HG02623 (cell line): ENCODE measurements around the gene COL2A1.

Source experiments
- ATAC-seq: cut with Tn5 transposase; IDR thresholded peaks from one replicate; pipeline ENCODE4 v1.9.1; 2021; ENCODE audit warnings: moderate library complexity; ENCODE audit not compliant: unreplicated experiment

COL2A1 gene

DNA sequence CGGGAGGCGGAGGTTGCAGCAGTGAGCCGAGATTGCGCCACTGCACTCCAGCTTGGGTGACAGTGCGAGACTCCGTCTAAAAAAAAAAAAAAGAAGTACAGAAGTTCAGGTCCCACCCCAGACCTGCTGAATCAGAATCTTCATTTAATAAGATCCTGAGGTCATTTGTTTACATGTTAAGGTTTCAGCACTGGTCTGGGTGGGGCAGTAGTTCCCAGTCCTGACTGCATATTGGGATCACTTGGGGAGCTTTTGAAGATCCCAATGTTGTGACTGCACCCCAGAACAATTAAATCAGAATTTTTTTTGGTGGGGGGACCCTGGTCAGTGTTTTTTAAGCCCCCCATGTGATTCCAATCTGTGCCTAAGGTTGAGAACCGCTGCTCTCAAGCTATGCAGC lies 11.7 kb upstream of the COL2A1 start:
- no peak for ATAC-seq

DNA sequence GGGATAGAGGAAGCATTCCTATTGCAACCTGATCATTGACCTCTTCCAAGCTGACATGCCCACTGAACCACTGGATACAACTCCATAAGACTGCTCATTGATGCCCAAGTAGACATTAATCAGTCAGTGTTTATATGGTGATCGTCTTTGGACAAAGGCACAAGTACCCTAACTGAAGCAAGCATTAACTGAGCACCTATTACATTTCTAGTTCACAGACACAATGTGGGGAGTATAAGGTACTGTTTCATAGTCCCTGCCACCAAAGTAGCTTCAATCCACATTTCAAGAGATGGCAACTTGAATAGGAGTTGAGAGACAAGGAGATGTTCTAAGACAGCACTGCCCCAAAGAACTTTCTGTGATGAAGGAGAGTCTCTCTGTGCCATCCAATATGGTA lies 10.9 kb upstream of the COL2A1 start:
- ATAC-seq: no peak

DNA sequence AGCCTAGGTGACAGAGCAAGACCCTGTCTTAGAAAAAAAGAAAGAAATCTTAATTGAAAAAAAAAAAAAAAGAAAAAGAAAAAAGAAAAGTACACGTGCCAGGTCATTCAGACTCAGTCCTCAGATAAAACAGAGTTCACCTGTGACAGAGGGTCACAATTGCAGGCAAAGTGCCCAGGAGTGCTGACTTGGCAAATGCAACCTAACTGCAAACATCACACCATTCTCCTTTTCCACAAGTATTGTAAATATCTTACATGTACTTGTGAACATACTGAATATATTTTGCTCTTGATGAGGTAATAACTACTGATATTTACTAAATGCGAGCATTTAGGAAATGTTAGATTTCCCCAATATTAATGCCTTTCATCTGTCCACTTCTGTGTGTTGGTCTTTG lies 9.0 kb upstream of the COL2A1 start:
- no peak for ATAC-seq

DNA sequence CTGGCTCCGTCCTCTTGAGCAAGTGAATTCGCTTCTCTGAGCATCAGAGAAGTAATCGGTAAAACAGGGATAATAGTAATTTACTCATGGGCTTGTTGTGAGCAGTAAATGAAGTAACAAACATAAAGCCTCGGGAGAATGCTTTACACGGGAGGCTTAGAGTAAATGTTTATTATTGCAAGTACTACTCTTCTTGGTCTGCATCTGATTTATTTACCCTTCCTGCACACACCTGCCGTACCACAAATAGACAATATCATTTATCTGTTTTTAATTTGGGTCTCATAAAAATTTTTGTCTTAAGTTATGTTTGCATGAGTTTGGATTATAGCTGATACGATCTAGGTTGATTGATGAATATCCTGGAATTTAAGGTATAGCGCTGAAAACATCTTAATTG lies 7.8 kb upstream of the COL2A1 start:
- ATAC-seq: no peak

DNA sequence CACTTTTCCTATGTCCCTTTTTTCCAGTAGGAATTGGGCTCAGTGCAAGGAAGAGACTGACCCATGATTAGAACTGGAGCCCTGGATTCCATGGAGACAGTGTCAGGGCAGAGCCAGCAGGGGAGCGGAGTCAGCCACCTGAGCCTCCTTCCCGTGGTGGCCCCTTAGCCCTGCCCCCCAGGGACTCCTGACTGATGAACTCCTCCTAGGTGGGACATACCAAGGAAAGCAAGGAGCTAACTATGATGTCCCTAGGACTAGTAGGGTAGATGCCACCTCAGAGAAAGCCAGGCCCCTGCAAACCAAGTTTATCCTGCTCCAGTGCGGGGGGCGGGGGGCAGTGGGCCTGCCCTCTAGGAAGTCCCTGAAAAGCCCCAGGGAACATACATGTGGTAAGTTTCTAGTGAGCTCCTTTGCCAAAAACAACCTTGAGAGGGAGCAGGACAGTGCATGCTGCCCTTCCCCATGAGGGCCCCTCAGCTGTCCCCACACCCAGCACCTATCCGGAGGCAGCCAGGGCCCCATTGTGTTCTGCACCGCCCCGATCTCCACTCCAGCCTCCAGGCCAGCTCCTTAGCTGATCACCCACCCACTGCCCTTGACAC lies 6.2 kb upstream of the COL2A1 start:
- ATAC-seq: no peak

DNA sequence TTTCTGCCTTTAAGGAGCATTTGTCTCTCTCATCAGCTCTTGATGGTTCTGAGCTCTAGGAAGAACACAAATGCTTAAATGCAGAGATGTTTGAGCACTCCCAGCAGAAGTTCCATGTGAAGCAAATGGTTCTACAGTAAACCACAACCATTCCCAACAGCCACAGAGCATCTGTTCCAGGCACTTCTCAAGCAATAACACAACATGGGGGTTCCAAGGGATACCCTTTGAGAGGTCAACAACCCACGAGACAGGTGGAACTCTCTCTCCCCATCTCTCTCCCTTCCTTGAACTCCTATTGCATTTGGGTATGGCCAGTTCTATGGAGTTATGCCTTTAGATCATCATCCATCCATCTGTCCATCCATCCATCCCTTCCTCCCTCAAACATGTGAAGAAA lies 5.2 kb upstream of the COL2A1 start:
- no peak for ATAC-seq

DNA sequence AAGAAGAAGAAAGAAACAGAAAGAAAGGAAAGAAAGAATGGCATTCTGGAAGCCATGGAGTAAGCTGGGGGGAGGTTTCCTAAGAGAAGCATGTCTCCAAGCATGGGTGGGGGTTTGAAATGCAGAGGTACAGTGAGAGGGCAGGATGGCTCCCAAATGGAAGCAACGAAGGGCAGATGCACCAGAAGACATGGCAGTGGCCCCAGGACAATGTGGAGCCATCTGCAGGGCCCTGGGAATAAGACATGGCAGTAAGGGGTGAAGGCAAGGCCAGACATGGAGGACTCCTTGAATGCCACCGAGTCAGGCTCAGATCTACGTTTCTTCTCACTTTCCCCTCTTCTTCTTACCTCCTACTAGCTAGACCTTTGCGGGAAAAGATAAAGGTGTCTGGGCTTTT lies 4.7 kb upstream of the COL2A1 start:
- no peak for ATAC-seq

DNA sequence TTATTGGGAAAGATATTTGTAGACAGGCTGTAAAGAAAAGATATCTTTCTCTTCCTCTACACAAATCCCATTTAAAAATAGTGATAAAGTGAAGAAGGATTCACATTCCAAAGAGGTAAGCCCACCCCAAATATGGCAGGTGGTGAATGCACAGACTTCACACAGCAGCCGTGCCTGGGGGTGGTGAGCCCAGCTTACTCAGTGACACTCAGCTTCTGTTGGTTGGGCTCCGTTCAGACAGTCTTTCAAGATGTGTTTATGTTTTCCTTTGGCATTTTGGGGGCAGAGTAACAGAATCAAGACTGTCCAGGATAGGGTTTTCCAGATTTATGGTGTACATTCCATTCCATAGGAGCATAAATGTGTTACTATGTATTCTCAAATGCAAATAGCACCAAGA lies 4.1 kb upstream of the COL2A1 start:
- no peak for ATAC-seq

DNA sequence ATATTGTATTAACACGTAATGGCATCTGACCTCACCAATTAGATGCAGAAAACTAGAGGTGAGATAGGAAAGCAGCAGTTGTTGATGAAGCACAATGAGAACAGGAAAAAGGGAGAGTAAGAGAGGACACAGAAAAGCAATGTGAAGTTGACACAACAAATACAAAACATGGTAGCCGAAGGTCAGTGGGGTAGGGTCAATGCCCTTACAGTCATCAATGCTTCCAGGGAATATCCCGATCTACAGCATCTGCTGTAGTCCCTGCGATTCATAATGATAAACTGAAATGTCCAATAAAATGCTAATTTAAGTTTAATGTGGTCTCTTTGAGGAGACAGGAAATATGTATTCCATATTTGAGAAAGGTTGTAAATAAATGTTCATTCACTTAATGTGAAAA lies 2.9 kb upstream of the COL2A1 start:
- no peak for ATAC-seq

DNA sequence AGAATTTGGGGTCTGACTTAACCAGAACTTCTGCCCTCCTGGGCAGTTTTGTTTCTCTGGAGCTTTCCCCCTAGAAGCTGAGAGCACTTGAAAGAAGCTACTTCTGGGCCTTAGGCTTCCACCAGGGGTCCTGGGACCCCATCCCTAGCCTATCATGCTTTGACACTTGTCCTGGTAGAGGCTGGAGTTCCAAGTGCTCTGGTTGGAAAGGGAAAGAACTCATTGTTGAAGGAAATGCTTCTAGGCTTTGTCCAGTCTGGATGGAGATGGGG lies 1.4 kb upstream of the COL2A1 start:
- ATAC-seq: no peak

DNA sequence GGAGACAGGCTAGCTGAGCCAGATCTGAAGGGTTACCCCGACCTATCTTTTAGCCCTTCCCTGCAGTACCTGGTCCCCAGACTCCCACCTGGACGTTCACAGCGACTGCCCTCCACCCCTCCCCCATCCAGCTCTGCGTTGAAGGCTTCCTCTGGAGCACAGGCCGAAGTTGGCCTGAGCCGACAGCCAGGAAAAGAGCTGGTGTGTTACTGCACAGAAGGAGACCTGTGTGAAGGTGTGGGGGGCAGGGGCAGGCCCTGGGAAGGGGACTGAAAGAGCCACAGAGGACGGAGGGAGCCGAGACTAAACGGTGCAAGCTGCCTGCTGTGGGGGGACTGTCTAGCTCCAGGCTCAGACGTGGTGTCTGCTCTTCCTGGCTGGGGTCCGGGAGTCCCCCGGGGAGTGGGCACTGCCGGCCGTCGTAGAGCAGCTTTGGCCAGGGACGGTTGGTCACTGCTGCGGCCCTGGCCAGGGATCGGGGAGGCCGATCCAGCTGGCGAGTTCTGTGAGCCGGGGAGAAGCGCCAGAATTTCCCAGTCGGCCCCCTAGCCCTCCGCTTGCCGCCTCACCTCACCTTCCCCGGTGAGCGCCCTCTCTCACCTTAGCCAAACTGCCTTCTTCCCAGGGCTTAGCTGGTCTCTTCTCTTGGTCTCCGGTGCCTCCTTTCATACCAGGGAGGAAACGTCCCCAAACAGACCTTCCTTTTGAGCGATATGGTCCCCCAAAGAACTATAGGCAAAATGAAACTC lies 899 bp upstream of the COL2A1 start:
- no peak for ATAC-seq

DNA sequence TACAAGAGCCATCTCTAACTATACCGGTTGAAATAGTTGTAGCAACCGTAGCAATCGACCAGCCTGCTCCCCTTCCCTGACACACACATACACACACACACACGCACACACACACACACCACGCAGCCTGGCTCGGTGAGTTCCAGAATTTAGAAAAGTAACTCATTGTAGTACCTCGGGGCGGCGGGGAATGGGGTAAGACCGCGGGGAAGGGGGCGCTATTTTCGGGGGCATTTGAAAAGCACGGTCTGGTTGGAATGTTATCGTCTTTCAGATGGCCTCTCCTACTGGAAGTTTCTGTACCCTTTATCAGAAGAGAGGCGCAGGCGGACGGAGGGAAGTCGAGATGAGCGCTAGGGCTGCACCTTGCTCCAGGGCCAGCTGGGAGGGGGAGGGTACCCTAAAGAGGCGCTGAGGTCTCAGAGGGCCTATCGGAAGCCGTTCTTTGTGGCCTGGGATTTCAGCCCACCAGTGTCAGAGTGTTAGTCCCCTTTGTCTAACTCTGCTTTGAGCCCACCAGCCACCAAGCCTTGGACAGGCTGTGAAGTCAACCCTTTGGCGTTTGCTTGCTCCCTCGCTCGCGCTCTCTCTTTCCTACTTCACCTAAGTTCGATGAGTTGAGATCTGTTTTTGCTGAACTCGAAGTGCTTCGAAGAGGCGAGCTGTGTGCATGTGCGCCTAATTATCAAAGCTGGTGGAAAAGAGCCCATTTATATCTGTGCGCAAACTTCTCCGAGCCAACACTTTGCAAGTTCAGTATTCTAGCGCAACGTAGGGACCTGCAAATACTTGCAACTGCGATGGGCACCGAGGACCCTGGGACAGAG lies 837 bp downstream of the COL2A1 start:
- no peak for ATAC-seq

DNA sequence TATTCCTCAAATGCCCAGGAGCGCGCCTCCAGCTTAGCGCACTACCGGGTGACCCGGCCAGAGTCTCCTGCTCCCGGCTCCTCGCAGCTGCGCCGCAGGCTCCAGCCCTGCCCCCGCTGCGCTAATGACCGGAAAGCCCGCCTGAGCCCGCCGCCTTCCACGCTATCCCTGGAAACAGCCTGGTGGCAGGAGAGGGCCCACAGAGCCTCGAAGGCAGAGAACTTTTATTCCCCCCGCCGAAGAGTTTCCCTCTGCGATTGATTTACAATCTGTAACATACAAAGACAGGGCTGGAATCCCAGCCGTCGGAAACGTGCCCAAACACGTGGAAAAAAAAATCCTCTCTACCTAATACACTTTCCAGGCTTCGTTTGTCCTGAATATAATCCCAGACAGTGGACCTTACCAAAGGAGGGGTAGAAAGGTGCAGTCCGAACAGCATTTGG lies 1.5 kb downstream of the COL2A1 start:
- no peak for ATAC-seq

DNA sequence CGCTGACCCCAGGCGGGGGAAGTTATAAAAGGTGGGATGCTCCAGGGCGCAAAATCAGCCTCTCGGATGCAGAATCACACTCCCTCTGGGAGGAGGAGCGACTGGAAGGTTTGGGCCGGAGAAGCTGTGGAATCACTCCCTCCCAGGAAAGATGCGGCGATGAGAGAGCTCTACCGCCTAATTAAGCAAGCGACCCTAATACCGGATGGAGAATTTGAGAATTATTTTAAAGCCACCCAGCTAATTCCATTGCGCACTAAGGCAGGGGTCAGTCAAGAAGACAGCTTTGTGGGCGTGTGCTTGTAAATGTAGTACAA lies 1.9 kb downstream of the COL2A1 start:
- ATAC-seq: no peak

DNA sequence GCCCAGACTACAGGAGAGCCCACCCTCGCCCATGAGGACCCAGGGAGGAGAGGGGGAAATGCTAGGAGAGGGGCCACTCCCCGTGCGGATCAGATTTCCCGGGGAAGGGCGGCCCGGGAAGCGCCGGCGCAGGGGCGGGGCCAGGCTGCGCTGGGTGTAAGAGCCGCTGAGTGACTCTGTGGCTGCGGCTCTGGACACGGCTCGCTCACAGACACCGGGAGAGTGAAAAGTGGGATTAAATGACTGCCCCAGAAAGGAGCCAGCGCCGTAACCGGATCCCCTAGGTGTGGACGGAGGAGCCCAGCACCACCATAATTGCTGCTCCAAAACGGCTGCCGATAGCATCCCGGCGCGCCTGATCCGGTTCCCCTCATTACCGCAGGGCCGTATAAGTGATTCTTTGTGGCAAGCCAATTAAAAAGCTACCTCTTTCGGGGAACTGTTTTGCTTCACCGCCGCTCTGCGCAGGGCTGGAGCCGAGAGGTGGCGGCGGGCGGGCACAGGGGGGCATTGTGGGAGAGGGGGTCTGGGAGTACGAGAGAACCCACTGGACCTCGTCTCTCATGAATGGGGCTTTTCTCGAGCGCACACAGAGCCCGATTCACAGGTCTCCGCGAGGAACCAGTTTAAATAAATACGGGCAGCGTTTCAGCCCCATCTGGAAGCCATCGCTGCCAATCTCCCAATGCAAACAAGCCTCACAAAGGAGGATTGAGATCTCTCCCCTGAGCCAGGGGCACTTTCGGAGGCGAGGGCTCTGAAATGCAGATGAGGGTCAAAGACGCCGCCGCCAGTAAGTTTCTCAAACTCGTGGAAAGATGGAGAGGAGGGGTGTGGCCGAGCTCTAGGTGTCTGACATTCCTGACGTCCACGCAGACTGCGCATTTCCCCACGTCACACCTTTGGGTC lies 2.5 kb downstream of the COL2A1 start:
- no peak for ATAC-seq

DNA sequence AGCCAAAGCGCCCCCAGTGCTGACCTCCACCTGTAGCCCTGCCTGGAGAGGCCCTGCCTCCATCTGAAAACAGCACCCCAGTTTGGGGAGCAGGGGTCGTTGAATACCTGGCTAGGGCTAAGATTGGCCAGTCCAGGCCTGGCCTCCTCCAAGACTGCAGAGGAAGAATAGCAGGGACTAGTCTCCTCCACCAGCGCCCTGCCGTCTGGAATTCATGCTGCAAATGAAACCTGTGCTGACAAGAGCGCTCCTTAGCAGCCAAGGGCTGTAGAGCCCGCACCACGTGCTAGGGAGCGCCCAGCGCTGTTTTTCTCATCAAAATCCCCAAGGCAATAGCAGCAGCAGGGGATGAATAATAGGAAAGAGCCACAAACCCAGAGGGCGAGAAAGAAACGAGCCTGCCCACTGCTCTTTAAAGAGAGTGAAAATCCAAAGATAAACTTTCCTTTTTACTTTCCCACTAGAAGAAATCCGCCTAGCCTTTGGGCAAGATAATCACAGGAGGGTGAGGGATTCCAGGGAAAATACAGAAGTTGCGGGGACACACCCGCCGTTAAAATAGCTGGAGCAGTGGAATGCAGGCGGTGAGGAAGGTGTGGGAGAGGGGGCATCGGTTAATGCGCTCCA lies 3.3 kb downstream of the COL2A1 start:
- no peak for ATAC-seq

DNA sequence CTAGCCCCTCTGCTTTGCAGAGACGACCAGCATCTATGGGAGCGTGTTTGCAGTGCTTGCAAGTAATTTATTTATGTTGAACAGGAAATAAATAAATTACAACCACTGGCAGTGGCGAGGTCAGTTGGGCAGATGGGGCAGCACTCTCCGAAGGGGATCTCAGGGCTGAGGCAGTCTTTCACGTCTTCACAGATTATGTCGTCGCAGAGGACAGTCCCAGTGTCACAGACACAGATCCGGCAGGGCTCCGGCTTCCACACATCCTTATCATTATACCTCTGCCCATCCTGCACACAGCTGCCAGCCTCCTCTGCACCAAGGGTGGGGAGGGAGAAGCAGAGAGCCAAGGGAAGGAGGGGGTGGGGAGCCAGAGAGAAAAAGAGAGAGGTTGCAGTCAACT lies 4.5 kb downstream of the COL2A1 start:
- ATAC-seq: no peak

DNA sequence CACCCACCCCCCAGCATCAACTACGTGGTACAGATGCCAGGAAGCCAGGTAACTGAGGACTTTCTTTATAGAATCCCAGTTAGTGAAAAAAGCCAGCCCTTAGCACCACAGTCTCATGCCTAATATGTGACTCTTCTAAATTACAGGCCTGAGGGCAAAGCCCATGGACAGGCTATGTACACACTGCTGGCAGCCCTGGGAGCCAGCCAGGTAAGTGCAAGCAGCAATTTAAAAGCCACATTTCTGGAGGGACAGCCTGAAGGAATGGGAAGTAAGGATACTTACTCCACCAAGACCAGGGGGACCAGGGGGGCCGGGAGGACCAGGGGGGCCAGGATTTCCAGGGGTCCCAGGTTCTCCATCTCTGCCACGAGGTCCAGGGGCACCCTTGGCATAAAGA lies 7.0 kb downstream of the COL2A1 start:
- ATAC-seq: no peak

DNA sequence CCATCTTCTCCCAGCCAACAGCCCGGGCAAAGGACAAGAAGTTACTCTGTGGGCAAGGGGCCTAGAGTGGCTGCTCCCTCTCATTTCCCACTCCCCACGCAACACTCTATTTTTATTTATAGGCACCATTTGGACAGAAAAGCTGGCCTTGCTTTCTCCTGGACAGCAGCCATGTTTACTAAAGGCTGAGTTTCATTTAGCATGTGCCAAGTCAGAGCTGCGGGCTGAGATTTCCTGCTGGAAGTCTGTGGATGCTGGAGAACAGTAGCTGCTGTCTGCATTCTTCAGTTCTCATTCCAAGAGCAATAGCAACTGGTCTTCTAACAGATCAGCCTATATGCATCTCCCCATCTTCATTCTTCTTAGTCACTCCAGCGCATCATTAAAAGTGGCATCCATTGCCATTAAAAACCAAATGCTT lies 8.3 kb downstream of the COL2A1 start:
- ATAC-seq: no peak

DNA sequence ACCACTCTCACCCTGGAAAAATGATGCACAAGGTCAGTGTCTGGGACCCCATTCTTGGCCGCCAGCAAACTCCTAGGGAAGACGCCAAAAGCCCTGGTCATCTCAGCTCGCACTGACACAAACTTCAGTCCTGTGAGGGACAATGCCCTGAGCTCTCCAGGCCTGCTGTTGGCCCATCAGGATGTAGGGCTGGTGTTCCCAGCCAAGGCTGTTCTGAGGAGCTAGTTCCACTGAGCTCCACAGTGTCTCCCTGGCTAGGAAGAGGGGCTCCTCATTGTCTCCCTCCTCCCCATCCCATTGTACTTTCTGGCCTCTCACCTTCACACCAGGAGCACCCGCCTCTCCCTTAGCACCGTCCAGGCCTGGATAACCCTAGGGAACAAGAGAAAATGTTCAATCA lies 10.8 kb downstream of the COL2A1 start:
- no peak for ATAC-seq

DNA sequence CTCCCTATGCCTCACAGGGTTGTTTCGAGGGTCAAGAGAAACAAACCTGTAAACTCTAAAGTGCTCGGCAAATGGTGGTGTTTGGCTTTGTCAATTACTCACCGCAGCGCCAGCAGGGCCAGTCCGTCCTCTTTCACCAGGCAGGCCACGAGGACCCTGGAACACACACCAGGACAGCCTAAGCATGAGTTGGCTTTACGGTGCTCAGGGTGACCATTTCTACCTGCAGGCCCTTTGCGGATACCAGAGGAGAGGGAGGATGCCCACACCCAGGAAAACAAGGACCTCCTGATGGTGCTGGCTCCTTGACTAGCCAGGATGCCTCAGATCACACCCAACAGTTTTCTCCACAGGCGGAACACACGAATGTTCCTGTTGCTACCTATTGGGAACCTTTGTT lies 11.5 kb downstream of the COL2A1 start:
- no peak for ATAC-seq
